ENCODE measurements around the gene DYRK3. TPM values are rescaled to one million over a fixed set of nuclear protein-coding genes. Genes with fewer than 3 reads are reported as not detected.
"Not testable (repeated sequence)": the region's sequence is repeated elsewhere in the genome, so short reads cannot be mapped to it uniquely, and the experiment has no call there.

The DYRK3 gene
- total RNA-seq, 2 experiments from 2014 or later: 8.3 to 8.7 TPM

GRCh38 chr1:206595581-206596318, 39.6 kb upstream of the DYRK3 start:
- peaks cover 72% of the 10 kb centered on the region for H3K36me3 Mint-ChIP-seq (ENCODE audit: low read depth)
- POLR2A ChIA-PET: no interaction called here
- no peak for DNase-seq
- no peak overlapping the region for H3K4me3 Mint-ChIP-seq
- no peak for ATAC-seq
- H3K9me3 Mint-ChIP-seq (ENCODE audit: low read depth): no peaks in the 10 kb centered on the region
- CTCF ChIA-PET: interaction anchor here (0.7 to 6.3 kb wide), 5 partner anchors 12 to 105 kb away, joined by 3 to 52 read pairs (median 4); partner anchors contain the start of gene EIF2D
- H3K4me1 Mint-ChIP-seq: peaks cover 21% of the 10 kb centered on the region
- no peaks in the 10 kb centered on the region for H3K27me3 Mint-ChIP-seq
- intact Hi-C loops (cut with DNase I, micrococcal nuclease): no loop called here
- peak overlapping the region; percentile 59 for H3K27ac Mint-ChIP-seq

DNA sequence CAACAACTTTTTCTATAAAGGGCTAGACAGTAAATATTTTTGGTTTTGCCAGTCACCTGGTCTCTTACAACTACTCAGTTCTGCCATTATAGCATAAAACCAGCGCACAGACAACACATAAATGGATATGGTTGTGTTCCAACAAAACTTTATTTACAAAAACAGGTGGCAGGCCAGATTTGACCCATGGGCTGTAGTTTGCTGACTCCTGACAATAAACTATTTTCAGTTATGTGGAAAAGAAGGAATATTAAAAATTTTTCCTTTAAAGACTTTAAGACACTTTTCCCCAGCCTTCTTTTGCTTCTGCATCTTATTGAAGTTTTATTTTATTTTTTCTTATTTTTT, 39.0 kb upstream of the DYRK3 start:
- POLR2A ChIA-PET: no interaction called here
- DNase-seq (no peak), ATAC-seq (no peak)
- Mint-ChIP-seq H3K27ac (peak overlapping the region; percentile 59), H3K4me1 (peaks cover 16% of the 10 kb centered on the region), H3K9me3 (ENCODE audit: low read depth) (no peaks in the 10 kb centered on the region), H3K4me3 (no peak overlapping the region), H3K36me3 (ENCODE audit: low read depth) (peaks cover 72% of the 10 kb centered on the region), H3K27me3 (no peaks in the 10 kb centered on the region)
- intact Hi-C loops (cut with DNase I, micrococcal nuclease): no loop called here
- CTCF ChIA-PET: interaction anchor here (1.2 to 6.3 kb wide), 3 partner anchors 12 to 106 kb away, joined by 3 to 52 read pairs (median 4); no protein-coding TSS in a partner anchor

GRCh38 chr1:206600527-206600926, 34.8 kb upstream of the DYRK3 start:
- POLR2A ChIA-PET: no interaction called here
- Mint-ChIP-seq H3K27ac (no peak overlapping the region), H3K36me3 (ENCODE audit: low read depth) (peaks cover 65% of the 10 kb centered on the region), H3K4me3 (no peak overlapping the region), H3K4me1 (no peaks in the 10 kb centered on the region), H3K9me3 (ENCODE audit: low read depth) (no peaks in the 10 kb centered on the region), H3K27me3 (no peaks in the 10 kb centered on the region)
- CTCF ChIA-PET: interaction anchor here (1.0 to 2.0 kb wide), 3 partner anchors 9 to 58 kb away, joined by 3 to 8 read pairs (median 5); no protein-coding TSS in a partner anchor
- no peak for ATAC-seq
- no peak for DNase-seq
- intact Hi-C loops (cut with DNase I, micrococcal nuclease): no loop called here

GRCh38 chr1:206604861-206605260, 30.5 kb upstream of the DYRK3 start:
- Mint-ChIP-seq H3K4me1 (peaks cover 27% of the 10 kb centered on the region), H3K27ac (no peak overlapping the region), H3K36me3 (ENCODE audit: low read depth) (peaks cover 59% of the 10 kb centered on the region), H3K27me3 (no peaks in the 10 kb centered on the region), H3K9me3 (ENCODE audit: low read depth) (no peaks in the 10 kb centered on the region), H3K4me3 (no peak overlapping the region)
- no peak for ATAC-seq
- CTCF ChIA-PET: interaction anchor here (0.6 to 6.2 kb wide), 2 partner anchors 11 to 59 kb away, joined by 4 to 52 read pairs; no protein-coding TSS in a partner anchor
- POLR2A ChIA-PET: no interaction called here
- DNase-seq: no peak
- intact Hi-C loops (cut with DNase I, micrococcal nuclease): no loop called here

GRCh38 chr1:206606867-206607266, 28.5 kb upstream of the DYRK3 start:
- H3K36me3 Mint-ChIP-seq (ENCODE audit: low read depth): peaks cover 64% of the 10 kb centered on the region
- H3K4me1 Mint-ChIP-seq: peaks cover 45% of the 10 kb centered on the region
- DNase-seq (no peak), ATAC-seq (no peak)
- CTCF ChIA-PET: interaction anchor here (0.7 to 6.2 kb wide), 13 partner anchors 13 to 145 kb away, joined by 3 to 89 read pairs (median 4); partner anchors contain the start of gene DYRK3
- H3K4me3 Mint-ChIP-seq: no peak overlapping the region
- intact Hi-C loops (cut with DNase I, micrococcal nuclease): loop anchor here in 1 of 2 experiments (1.0 to 2.0 kb wide), 2 partner anchors 202 to 375 kb away; no protein-coding TSS in a partner anchor
- no peaks in the 10 kb centered on the region for H3K9me3 Mint-ChIP-seq (ENCODE audit: low read depth)
- POLR2A ChIA-PET: no interaction called here
- no peaks in the 10 kb centered on the region for H3K27me3 Mint-ChIP-seq
- peak overlapping the region; percentile 64 for H3K27ac Mint-ChIP-seq

- ChIA-PET CTCF (interaction anchor here (0.6 to 6.2 kb wide), 22 partner anchors 10 to 644 kb away, joined by 3 to 89 read pairs (median 4); partner anchors contain the start of gene DYRK3), POLR2A (no interaction called here)
- DNase-seq (peak; percentile 84), ATAC-seq (no peak)
- Mint-ChIP-seq H3K4me3 (peak overlapping the region; percentile 56), H3K27me3 (no peaks in the 10 kb centered on the region), H3K9me3 (ENCODE audit: low read depth) (no peaks in the 10 kb centered on the region), H3K27ac (peak overlapping the region; percentile 90), H3K4me1 (peaks cover 46% of the 10 kb centered on the region), H3K36me3 (ENCODE audit: low read depth) (peaks cover 53% of the 10 kb centered on the region)
- intact Hi-C loops (cut with DNase I, micrococcal nuclease): loop anchor here (1.0 to 2.0 kb wide), 4 partner anchors 17 to 77 kb away; partner anchors contain the start of gene MAPKAPK2 (in 1 of the 2)
These were observed 27.1 kb upstream of the DYRK3 start for GRCh38 chr1:206608108-206608698.

DNA sequence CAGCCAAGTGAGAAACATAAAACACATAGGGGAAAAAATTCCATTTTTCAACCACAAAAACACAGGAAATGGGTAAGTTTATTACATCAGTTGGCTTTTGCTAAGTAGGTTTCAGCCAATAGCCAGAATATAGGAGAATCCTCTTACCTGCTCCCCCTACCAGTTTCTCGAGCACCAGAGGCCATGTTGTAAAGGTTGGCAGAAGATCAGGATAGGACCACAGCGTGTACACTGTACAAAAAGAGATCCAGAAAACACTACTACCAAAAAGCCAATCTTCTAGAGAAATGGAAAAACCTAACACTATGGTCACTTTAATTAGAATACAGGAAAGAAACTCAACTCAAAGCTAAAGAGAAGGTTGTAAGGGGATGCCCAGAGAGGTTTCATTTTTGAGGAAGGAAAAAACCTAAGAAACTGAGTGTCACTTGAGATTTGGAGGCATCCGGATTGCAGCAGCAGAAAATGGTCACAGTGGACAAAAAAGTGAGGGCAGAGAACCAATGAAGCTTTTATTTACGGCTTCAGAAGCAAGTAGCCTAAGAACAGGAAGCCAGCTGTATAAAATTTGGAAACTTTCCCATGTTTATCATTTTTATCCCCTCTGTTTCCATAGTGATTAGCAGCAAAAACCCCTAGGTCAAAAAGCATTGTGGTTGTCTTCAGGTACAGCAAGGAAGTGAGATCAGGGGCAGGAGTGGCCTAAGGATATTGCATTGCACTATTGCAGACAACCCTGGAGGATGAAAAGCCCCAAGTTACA, 25.9 kb upstream of the DYRK3 start:
- DNase-seq: no peak
- peak; percentile 47 for ATAC-seq
- peak overlapping the region; percentile 56 for H3K4me3 Mint-ChIP-seq
- H3K36me3 Mint-ChIP-seq (ENCODE audit: low read depth): peaks cover 45% of the 10 kb centered on the region
- H3K4me1 Mint-ChIP-seq: peaks cover 46% of the 10 kb centered on the region
- H3K27me3 Mint-ChIP-seq: no peaks in the 10 kb centered on the region
- H3K9me3 Mint-ChIP-seq (ENCODE audit: low read depth): no peaks in the 10 kb centered on the region
- intact Hi-C loops (cut with DNase I, micrococcal nuclease): loop anchor here in 1 of 2 experiments (2.0 kb wide), 3 partner anchors 19 to 75 kb away; partner anchors contain the start of gene MAPKAPK2
- ChIA-PET CTCF (interaction anchor here (0.6 to 6.2 kb wide), 31 partner anchors 8 to 324 kb away, joined by 3 to 89 read pairs (median 5); partner anchors contain the start of gene DYRK3), POLR2A (interaction anchor here (1.2 kb wide), 1 partner anchor 18 kb away, joined by 3 read pairs; no protein-coding TSS in a partner anchor)
- H3K27ac Mint-ChIP-seq: peak overlapping the region; percentile 90

DNA sequence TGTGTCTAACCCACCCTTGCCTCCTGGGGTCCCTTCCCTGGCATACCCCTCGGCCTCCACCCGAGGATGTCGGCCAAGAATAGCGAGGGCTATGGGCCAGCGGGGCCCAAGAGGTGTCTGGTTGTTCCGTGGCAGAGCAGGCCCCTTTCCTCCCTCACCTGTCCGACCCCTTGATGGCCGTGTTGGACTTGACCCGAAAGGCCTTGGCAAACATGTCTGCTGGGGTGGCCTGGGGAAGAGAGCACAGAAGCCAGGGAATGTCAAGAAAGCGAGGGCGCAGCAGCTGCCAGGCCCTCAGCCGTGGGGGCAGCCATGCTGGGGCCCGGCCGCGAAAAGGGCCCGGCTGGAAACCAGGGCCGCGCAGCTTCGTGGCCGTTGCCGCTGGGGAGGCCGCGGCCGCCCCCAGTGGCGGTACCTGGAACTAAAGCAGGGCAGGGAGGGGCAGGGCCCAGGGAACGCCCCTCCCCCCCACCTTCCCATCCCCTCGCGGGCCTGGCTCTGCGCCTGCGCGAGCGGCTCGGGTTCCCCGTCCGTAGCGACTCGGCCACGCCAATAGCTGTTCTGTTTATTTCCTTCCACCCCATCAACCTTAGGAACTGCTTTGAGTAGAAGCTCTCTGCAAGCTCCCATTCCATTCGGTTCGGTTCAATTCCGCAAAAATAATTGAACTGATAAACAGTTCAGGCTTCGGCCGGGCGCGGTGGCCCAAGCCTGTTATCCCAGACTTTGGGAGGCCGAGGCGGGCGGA, 23.0 kb upstream of the DYRK3 start, which contains the start of gene EIF2D:
TSS of gene EIF2D (minus strand) at position 337 of the 748 bp plus-strand sequence. CDS start at position 214, 123 bp downstream.
- Mint-ChIP-seq H3K36me3 (ENCODE audit: low read depth) (peaks cover 36% of the 10 kb centered on the region), H3K27ac (peak within 1 kb of the TSS; percentile 94), H3K9me3 (ENCODE audit: low read depth) (no peaks in the 10 kb centered on the region), H3K27me3 (no peaks in the 10 kb centered on the region), H3K4me3 (peak within 1 kb of the TSS; percentile 92), H3K4me1 (peaks cover 40% of the 10 kb centered on the region)
- peak; percentile 87 for ATAC-seq
- ChIA-PET POLR2A (interaction anchor here (0.6 to 1.5 kb wide), 4 partner anchors 24 to 122 kb away, joined by 3 to 7 read pairs (median 4); no protein-coding TSS in a partner anchor), CTCF (interaction anchor here (0.6 to 5.9 kb wide), 22 partner anchors 9 to 676 kb away, joined by 3 to 60 read pairs (median 6); partner anchors contain the start of genes DYRK3 and FCMR)
- peak; percentile 98 for DNase-seq
- intact Hi-C loops (cut with DNase I, micrococcal nuclease): loop anchor here (1.0 kb wide), 7 partner anchors 22 to 105 kb away; partner anchors contain the start of genes DYRK3 (in 1 of the 2), MAPKAPK2 (in 1 of the 2) and RASSF5 (in 1 of the 2)

DNA sequence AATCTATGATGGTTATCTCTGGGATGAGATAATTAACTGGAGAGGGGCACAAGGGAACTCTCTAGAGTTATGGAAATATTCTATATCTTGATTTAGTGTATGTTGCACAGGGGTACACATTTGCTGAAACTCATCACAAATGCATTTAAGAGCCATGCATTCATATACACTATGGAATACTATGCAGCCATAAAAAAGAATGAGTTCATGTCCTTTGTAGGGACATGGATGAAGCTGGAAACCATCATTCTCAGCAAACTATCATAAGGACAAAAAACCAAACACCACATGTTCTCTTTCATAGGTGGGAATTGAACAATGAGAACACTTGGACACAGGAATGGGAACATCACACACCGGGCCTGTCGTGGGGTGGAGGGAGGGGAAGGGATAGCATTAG, 8.9 kb upstream of the DYRK3 start:
- H3K9me3 Mint-ChIP-seq (ENCODE audit: low read depth): not testable (repeated sequence)

DNA sequence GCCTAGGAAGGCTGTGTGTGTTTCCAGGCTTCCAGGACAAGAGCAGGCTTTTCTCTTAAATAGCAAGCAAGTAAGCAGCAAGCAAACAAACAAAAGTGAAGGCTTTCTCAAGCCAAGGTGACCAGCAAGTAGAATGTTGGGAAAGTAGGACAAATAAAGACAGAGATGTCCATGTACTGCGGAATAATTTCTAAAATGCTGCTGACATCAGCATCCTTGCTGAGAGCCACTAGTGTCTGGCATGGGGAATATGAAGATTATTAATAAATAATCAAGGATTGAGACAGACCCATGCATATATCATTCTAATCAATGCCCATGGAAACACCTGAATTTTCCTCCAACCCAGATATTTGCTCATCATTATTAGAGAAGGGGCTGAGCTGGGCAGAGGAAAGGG, 6.4 kb upstream of the DYRK3 start:
- POLR2A ChIA-PET: no interaction called here
- DNase-seq (no peak), ATAC-seq (no peak)
- Mint-ChIP-seq H3K36me3 (ENCODE audit: low read depth) (no peaks in the 10 kb centered on the region), H3K4me3 (no peak overlapping the region), H3K4me1 (peaks cover 2% of the 10 kb centered on the region), H3K27ac (no peak overlapping the region), H3K9me3 (ENCODE audit: low read depth) (no peaks in the 10 kb centered on the region), H3K27me3 (peaks cover 7% of the 10 kb centered on the region)
- intact Hi-C loops (cut with DNase I, micrococcal nuclease): no loop called here
- CTCF ChIA-PET: interaction anchor here (0.7 to 17.9 kb wide), 7 partner anchors 8 to 180 kb away, joined by 3 to 564 read pairs (median 5); no protein-coding TSS in a partner anchor

More for the DNA sequence above, 8.9 kb upstream of the DYRK3 start:
- CTCF ChIA-PET: interaction anchor here (1.2 to 17.9 kb wide), 4 partner anchors 9 to 286 kb away, joined by 3 to 564 read pairs (median 6); partner anchors contain the start of genes DYRK3 and EIF2D
- H3K4me3 Mint-ChIP-seq; H3K4me1 Mint-ChIP-seq; H3K36me3 Mint-ChIP-seq (ENCODE audit: low read depth); intact Hi-C loops (cut with DNase I, micrococcal nuclease); ATAC-seq; H3K27me3 Mint-ChIP-seq; H3K27ac Mint-ChIP-seq; POLR2A ChIA-PET; DNase-seq: not testable (repeated sequence)

All from activated CD4-positive, alpha-beta T cell treated with anti-CD3 and anti-CD28 coated beads for 36 hours (primary cell).